Measurements from ENCODE around the gene NIPA2.

DNA sequence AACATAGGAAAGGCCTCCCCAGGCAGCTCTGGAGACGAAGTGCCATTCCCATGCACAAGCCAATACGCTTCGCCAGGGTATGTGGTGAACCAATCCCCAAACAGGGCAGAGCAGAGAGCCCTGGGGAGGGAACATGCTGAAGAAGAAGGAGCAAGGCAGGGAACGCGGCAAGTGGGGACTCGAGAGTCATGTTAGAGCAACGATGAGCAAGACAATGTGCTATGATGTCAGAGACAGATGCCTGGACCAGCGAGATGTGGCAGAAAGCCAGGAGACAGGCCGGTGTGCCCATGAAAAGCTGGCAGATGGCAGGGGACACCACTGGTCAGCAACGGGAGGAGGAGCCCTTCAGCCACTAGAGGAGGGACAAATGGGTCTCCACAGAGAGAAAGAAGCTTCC lies 39.6 kb downstream of the NIPA2 start:
- TF ChIP-seq, protein P1, sequence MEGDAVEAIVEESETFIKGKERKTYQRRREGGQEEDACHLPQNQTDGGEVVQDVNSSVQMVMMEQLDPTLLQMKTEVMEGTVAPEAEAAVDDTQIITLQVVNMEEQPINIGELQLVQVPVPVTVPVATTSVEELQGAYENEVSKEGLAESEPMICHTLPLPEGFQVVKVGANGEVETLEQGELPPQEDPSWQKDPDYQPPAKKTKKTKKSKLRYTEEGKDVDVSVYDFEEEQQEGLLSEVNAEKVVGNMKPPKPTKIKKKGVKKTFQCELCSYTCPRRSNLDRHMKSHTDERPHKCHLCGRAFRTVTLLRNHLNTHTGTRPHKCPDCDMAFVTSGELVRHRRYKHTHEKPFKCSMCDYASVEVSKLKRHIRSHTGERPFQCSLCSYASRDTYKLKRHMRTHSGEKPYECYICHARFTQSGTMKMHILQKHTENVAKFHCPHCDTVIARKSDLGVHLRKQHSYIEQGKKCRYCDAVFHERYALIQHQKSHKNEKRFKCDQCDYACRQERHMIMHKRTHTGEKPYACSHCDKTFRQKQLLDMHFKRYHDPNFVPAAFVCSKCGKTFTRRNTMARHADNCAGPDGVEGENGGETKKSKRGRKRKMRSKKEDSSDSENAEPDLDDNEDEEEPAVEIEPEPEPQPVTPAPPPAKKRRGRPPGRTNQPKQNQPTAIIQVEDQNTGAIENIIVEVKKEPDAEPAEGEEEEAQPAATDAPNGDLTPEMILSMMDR (IDR thresholded peaks at IDR 0.05) = no peak
- no peak for TF ChIP-seq POLR2A (IDR thresholded peaks at IDR 0.05)

All from lower leg skin (tissue), 3 donors.